ENCODE data around the gene TBX20.
"Not testable (repeated sequence)": the region's sequence is repeated elsewhere in the genome, so short reads cannot be mapped to it uniquely, and the experiment has no call there.

Gene TBX20

GRCh38 chr7:35220176-35220575 is 33.7 kb downstream of the TBX20 start:
- not testable (repeated sequence) for DNase-seq (ENCODE audit: low read depth)

GRCh38 chr7:35216033-35216432 is 37.9 kb downstream of the TBX20 start:
- DNase-seq (ENCODE audit: low read depth), result not testable (repeated sequence)

- not testable (repeated sequence) for DNase-seq (ENCODE audit: low read depth)
Measured at GRCh38 chr7:35215063-35215462, 38.8 kb downstream of the TBX20 start.

- DNase-seq (ENCODE audit: low read depth), result not testable (repeated sequence)
Measured at GRCh38 chr7:35206924-35207323, 47.0 kb downstream of the TBX20 start.

DNA sequence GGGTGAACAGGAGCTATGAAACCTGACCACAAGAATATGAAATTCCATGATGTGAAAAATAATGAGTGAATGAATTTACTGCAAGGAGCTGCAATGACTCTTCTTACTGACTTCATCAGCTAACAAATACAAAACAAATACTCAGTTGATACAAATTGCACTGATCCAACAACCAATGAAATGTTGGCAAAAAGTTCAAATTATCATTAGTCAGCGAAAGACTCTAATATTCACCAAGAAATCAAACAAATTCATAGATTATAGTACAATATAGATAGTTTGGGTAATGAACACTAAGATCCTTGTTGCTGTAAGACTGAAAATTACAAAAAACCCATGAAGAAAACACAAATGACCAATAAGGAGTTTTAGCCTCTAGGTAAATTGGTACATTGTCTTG is 49.0 kb downstream of the TBX20 start:
- DNase-seq (ENCODE audit: low read depth), result not testable (repeated sequence)

DNA sequence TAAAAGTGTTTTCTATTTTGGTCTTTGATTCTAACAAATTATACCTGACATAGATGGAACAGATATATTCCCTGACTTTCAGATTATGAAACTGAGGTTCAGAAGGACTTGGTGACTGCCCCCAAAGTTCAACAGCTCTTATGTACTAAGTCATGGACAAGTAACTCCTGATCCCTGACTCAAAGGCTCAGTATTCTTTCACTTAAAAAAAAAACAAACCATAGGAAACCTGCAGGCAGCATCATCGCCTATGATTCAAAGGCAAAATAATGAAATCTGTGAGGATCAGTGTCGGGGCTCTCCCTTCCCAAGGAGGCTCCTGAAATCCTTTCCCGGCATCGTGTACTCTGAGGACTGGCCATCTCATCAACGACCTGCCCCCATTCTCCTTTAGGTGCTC is 49.9 kb downstream of the TBX20 start:
- DNase-seq (ENCODE audit: low read depth), result not testable (repeated sequence)

- DNase-seq (ENCODE audit: low read depth), result not testable (repeated sequence)
Measured at GRCh38 chr7:35202353-35202752, 51.5 kb downstream of the TBX20 start.

DNA sequence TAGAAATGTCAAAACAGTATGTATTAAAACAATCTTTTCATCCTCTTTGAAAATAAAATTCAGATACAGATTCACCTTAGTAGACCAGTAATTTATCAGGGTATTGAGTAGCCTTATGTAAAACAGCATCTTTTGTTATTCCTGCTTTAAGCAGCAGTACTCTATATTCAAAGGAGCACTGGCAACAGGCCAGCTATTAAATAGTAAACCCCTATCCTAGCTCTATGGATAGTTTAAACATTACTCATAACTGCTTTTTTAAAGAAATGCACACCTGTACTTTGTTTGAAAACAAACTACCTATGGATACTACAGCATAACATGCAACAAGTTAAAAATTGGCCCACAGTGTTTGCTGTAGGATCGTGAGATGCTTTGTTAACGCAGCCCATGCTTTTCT is 53.7 kb downstream of the TBX20 start:
- not testable (repeated sequence) for DNase-seq (ENCODE audit: low read depth)

DNA sequence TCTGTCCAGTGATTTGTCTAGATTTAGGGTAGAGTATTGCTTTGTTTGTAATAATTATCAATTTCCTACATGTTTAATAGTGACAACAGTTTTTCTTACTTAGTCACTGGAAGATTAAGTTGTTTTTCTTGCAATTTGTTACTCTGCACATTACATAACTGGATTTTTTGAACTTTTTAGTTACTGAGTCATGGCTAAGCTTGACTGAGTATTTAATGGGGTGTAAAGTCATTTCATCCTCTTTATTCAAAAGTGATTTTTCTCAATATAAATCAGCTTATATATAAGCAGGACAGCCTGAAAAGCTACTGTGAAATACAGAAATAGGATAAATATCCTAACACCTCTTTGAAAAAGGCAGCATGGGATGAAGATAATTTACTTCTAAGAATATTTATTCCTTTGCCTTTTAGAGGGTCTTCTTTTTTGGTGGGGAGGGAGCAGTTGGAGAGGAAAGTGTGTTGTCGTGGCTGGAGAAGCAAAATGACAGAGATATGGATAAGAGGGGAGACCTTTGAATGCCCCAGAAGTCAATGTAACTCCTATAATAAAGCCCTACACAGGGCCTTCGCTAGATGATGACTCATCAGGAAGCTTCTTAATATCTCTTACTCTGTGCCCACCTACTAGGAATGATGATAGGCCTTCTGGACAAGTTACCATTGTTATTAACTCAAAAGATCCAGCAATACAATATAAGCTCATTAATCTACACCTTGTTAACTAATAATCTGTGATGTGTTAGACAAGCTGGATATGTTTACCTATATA is 55.3 kb downstream of the TBX20 start:
- not testable (repeated sequence) for DNase-seq (ENCODE audit: low read depth)

GRCh38 chr7:35191571-35191970 is 62.3 kb downstream of the TBX20 start:
- not testable (repeated sequence) for DNase-seq (ENCODE audit: low read depth)

DNA sequence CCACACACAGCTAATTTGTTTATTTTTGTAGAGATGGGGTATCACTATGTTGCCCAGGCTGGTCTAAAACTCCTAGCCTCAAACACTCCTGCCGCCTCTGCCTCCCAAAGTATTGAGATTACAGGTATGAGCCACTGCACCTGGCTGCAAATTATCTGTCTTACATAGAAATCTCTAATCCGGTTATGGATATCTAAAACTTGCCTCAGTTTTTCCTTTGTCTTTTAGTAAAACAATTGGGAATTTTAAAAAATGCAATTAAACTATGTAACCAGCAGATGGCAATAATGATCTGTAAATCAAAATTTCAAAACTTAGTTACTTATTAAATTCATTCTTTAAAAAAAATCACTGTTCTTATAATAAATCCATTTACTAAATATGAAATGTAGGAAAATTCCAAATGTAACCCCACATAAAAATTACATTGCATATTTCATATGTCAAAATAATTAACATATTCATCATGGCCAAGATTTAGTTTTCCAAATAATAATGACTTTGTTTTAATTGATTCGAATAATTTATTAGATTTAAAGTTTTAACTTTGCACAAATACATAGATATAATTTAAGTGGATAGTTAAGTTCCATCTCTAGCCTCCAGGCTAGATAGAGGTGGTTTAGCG is 63.6 kb downstream of the TBX20 start:
- not testable (repeated sequence) for DNase-seq (ENCODE audit: low read depth)

GRCh38 chr7:35186751-35187150 is 67.1 kb downstream of the TBX20 start:
- not testable (repeated sequence) for DNase-seq (ENCODE audit: low read depth)

DNA sequence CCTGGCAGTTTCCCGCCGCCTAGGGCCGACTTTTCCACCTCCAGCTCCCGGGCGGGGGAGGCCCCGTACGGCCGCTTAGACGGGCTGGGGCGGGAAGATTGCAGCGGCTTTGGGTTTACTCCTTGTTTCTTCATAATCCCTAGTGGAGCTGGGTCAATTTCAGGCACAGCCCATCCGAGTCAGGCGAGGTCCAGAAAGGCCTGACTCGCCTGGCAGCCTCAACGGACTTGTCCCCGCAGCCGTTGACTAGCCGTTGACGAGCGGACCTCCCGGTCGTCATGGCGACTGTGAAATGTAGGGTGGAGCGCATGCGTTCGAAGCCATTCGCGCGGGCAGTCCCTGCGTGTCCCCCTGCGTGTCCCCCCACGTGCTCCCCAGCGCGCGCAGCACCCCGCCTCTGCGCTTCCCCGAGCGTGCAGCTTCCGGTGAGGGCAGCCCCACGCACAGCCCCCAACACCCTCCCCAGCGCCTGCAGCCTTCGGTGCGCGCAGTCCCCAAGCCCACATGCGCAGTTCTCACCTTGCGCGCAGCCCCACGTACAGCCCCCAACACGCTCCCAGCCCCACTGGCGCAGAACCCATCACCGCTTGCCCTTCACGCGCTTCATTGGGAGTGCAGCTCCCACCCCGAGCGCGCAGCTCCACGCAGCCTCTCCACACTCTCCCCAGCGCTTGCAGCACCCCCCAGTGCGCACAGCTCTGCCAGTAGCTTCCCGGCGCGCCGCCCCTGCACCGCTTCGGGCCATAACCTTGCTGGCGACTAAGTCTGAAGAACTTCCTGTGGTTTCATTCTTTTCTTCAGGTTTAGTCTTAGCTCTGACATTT is 67.8 kb downstream of the TBX20 start:
- DNase-seq (ENCODE audit: low read depth), result no peak

GRCh38 chr7:35185578-35185907 is 68.4 kb downstream of the TBX20 start:
- not testable (repeated sequence) for DNase-seq (ENCODE audit: low read depth)

- DNase-seq (ENCODE audit: low read depth), result not testable (repeated sequence)
Measured at GRCh38 chr7:35184961-35185360, 68.9 kb downstream of the TBX20 start.

- DNase-seq (ENCODE audit: low read depth), result not testable (repeated sequence)
Measured at GRCh38 chr7:35183873-35184503, 69.9 kb downstream of the TBX20 start.

DNA sequence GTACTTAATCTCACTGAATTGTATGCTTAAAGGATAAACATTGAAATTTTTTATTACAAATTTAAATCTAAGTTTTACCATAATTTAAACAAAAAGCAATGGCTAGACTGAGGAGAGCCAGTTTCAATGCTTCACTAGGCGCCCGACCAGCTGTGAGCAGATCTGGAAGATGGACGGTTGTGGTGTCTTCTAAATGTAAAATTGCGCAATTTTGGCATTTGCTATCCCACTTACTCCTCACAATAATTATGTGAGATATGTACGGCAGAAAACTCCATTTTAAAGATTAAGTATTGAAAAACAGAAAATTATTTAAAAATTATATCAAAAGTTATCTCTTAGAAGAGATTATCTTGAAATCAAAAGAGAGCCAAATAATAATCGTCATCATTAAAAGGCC is 73.2 kb downstream of the TBX20 start:
- DNase-seq (ENCODE audit: low read depth), result not testable (repeated sequence)

DNA sequence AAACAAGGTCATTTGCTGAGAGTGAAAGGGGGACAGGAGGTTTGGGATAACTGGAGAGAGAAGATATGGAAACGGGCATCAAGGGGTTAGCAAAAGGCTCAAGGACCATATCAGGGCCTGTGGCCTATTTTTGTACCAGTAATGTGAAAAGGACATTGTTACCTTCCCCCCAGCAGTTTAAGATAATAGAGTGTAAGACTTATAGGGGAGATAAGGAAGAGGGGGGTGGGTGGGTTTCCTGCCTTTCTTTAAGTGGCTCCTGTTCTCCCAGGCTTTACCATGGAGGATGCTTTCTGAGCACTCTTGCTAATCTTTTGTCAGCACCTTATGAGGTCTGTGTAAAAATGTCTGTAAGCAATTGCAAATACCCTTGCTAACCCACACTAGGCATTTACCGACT is 80.7 kb downstream of the TBX20 start:
- not testable (repeated sequence) for DNase-seq (ENCODE audit: low read depth)

DNA sequence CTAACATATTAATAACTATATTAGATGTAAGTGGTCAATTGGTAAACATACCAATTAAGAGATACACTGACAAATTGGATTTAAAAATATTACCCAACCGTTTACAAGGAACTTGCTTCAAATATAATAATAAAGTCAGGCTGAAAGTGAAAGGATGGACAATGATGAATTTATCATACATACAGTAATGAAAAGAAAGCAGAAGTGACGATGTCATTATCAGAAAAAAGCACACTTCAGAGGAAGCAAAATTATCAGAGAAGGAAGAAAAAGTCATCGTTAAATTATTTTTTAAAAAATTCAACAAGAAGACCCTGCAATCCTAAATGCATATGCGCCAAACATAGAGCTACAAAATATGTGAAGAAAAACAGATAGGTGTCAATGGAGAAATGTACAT is 81.8 kb downstream of the TBX20 start:
- not testable (repeated sequence) for DNase-seq (ENCODE audit: low read depth)

DNA sequence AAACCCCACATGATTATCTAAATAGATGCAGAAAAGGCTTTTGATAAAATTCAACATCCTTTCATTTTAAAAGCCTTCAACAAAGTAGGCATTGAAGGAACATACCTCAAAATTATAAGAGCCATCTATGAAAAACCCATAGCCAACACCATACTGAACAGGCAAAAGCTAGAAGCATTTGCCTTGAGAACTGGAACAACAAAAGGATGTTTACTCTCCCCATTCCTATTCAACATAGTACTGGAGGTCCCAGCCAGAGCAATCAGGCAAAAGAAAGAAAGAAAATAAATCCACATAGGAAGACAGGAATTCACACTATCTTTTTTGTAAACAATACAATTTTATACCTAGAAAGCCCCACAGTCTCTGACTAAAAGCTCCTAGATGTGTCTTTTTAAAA is 86.2 kb downstream of the TBX20 start:
- DNase-seq (ENCODE audit: low read depth), result not testable (repeated sequence)

- DNase-seq (ENCODE audit: low read depth), result not testable (repeated sequence)
Measured at GRCh38 chr7:35167158-35167557, 86.7 kb downstream of the TBX20 start.

GRCh38 chr7:35161059-35161740 is 92.7 kb downstream of the TBX20 start:
- DNase-seq (ENCODE audit: low read depth), result not testable (repeated sequence)

Measured in stimulated activated CD8-positive, alpha-beta memory T cell treated with anti-CD3 and anti-CD28 coated beads, Interleukin-4, amount 100 ng/mL, for 24 hours (primary cell).